NCI-H345 (cell line): Measurements from ENCODE around the gene SH3RF1.
"Not testable (repeated sequence)": the region's sequence is repeated elsewhere in the genome, so short reads cannot be mapped to it uniquely, and the experiment has no call there.

ENCODE experiments used
- DNase-seq: peaks from one replicate; lab custom pipeline; 2025; lab: John Stamatoyannopoulos, UW

Gene SH3RF1

DNA sequence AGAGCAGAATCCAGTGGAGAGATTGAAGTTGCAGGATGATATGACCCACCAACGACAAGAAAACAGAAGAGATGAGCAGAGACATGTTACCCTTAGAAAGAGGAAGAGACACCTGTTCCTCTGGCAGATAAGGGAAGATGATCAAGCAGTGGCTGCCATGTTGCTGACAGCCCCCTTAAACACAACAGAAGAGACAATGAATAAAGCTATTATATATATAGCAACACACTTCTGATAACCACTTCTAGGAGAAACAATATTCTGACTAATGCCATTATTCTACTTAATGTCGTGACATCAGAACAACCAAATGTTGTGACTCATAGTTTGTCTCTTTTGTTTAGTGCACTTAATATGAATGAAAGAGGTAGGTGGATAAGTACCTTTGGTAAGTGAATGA, 44.9 kb downstream of the SH3RF1 start:
- no peak for DNase-seq

DNA sequence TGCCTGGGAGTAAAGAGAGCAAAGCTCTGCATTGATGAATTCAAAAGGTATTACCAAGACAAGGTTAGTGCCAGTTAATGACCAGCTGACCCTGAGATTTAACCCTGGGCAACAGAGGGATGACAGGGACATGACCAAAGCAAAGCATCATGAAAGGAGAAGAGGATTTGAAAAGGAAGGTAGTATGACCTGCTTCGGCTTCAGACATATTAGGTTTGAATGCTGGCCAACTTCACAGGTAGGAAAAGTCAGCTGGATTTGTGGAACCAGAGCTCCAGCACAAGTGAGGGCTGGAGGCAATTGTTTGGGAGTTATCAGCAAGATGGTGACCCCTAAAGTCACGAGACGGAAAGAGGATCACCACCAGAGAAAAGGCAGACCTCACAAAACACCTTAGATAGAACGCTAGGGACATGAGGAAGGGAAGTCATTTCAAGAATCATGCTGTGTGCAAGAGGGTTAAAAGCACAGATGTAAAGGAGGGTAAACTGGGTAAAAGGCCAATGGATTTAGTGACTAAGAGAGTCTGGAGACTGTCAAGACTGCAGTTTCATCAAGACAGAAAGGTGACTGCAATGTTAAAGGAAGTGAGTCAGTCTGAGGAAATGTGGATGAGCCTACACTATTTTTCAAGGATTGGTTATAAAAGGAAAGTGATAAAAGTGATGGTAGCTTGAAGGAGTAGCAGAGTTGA, 45.6 kb downstream of the SH3RF1 start:
- DNase-seq: no peak

DNA sequence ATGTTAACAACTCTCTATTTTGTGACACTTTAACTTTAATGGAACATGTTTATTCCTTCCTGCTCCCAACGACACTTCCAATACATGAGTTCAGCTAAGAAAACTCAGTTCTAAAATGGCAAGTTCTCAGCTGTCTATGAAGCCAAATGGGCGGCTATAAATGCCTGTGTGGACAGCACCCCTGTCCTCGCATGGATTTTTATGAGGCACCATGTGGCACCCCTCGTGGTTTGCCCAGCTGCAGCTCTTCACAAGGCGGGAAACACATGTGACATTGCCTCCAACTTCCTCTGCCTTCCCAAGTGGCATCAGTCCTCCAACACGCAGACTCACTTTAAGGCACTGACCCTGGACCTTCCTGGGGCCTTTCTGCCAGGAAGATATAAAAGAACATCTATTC, 48.0 kb downstream of the SH3RF1 start:
- DNase-seq: no peak

DNA sequence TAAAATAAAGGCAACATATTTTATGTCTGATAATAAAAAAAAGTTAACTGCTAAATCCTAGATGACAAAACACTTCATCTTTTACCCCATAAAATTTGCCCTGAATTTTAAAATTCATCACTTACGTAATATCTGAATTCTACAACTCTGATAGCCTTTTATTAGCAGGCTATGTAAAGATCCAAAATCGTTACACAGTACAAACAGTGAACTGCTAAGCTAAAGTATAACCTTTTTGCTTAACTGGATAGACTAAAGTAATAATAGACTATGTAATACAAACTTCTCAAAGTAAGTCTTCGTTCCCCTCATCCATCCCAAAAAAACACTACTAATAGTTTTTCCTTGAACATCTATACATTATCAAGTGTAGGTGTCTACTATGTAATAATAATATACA, 49.1 kb downstream of the SH3RF1 start:
- no peak for DNase-seq

DNA sequence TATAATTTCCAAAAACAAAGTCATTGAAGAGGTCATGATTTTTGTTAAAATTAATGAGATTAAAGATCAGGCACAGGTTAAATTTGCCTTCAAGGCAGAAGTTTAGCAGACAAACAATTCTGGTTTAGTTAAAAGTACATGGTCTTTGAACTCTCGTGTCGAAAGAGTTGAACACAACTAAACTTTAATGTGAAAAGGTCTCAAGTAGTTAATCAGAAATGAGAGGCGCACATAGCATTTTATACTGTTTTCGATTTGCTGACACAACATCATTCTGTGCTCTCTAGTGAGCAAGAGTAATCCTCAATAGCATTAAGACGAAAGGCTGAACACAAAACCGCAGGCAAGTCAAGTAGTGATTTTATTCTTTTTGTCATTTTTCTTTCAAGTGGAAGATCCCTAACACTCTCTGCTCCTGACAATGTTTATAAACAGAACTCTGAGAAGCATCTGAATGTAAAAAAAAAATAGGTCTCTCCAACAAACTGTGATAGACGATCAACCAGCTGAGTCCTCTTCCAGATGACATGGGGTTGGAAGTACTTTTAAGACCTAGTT, 49.8 kb downstream of the SH3RF1 start:
- DNase-seq: no peak

DNA sequence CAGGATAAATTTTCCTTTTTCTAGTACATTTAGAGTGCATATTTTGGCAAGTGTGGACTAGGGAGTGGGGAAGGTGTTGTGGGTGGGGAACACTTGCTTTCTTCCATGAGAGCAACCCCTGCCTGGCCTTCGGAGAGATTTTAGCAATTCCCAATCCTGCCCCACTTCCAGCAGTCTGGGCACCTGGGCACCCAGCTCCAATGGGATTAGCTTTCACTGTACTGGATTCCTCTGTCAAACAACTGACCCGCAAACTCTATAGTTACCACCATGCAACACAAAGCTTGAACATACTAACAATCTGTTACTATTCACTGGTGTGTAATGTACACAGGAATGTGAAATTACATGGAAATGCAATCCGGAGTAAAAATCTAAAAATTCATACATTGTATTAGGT, 50.3 kb downstream of the SH3RF1 start:
- no peak for DNase-seq

DNA sequence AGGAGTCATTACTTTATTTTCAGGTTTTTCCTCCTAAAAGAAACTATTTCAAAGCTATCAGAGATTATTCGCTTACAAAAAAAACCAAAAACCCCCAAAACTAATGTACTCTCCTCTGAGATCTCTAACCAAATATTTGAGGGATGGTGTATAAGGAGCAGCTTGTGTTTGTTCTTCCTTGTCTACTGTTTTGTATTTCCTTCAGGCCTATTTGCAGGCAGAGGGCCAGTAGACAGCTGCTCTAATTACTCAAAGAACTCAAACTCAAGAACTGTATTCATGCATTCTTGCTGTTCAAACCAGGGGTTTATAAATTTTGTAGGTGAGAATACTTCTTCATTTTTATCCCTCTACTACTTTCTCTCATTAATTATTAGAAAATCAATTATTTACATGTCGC, 51.3 kb downstream of the SH3RF1 start:
- no peak for DNase-seq

DNA sequence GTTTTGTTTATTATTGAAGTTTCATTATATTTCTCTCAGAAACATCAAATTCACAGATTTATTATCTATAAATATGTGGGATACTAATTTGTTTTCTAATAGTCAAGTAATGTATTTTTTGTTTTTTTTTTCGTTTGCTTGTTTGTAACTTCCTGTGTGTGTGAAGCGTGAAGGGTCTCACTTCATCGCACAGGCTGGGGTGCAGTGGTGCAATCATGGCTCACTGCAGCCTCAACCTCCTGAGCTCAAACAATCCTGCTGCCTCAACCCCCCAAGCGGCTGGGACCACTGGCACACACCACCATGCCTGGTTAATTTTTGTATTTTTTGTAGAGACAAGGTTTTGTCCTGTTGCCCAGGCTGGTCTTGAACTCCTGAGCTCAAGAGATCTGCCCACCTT, 55.1 kb downstream of the SH3RF1 start:
- no peak for DNase-seq

DNA sequence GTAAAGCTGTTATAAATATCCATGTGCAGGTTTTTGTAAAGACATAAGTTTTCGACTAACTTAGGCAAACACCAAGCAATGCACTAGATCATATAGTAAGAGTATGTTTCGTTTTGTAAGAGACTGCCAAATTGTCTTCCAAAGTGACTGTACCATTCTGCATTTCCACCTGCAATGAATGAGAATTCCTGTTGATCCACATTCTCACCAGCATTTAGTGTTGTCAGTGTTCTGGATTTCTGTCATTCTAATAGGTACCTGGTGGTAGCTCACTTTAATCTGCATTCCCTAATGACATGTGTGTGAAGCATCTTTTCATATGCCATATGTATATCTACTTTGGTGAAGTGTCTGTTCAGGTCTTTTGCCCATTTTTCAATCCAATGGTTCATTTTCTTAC, 57.8 kb downstream of the SH3RF1 start:
- DNase-seq: no peak

DNA sequence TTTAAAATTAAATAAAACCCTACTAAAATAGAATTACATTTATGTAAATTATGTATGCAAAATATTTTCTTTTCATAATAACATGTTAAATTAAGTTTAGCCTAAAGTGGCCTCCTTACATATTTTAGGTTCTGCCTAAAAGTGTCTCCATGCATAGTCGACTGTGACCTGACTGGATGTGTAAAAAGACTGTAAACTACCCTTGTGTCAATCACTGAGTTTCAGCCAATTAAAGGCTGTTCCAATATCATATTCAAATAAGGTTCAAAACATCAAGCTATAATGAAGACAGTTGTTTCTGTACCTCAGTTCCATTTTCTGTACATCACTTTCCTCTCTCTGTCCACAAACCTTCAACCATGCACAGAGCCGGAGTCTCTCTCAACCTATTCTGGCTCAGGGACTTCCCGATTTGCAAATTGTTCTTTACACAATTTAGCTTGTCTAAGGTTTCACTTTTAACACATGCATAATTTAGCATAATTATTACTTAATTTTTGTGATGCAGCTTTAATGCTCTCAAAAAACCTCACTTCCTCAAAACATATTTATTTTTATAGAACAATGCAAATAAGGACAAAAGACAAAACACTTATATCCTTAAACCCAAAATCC, 60.1 kb downstream of the SH3RF1 start:
- DNase-seq: no peak

DNA sequence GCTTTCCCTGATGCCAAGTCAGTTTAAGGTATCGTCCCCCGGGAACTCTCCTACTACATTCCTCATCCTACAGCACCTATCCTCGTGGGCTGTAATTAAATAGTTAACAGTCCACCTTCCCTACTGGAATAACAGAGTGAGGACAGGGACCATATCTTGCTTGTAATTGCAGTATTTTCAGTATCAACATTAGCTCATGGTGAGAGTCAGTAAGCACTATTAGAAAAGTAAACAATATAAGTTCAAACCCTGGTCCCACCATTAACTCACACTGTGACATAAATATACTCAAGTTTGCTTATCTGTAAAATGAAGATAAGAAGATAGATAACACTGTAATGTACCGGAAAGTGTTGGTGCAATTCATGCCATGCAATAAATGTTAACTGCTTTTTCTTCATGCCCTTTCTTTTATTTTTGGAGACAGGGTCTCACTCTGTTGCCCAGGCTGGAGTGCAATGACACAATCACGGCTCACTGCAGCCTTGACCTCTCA, 61.3 kb downstream of the SH3RF1 start:
- DNase-seq: no peak

DNA sequence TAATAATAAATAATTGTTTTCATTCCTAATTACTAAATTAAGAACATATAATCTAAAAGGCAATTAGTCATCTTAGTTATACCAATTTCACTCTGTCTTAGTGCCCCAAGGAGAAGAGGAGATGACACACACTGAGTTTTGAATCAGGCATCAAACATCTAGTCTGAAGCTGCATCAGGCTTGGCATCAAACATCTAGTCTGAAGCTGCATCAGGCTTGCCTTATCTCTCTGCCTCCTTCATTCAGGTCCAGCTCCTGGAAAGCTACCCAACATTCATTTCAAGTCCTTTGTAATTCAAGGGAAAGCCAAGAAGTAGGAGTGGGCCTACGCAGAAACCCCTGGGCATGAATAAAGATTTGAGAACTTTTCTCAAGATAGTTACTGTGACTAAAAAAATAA, 62.2 kb downstream of the SH3RF1 start:
- DNase-seq: no peak

DNA sequence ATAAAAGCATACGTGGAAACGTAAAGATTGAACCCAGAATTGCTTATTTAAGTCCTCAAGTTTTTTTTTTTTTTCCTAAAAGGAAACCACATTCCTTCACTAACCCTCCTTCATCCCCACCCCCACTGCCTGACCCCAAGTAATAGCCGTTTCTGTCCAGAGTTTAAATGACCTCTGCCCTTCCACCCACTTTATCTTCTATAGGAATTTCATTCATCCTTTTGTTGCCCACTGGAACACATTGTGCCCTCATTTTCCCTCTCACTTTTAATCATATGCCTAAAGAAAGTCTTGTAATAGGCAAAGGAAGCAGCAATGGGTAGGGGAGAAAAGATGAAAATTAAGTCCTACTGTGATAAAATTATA, 62.7 kb downstream of the SH3RF1 start:
- DNase-seq: no peak

DNA sequence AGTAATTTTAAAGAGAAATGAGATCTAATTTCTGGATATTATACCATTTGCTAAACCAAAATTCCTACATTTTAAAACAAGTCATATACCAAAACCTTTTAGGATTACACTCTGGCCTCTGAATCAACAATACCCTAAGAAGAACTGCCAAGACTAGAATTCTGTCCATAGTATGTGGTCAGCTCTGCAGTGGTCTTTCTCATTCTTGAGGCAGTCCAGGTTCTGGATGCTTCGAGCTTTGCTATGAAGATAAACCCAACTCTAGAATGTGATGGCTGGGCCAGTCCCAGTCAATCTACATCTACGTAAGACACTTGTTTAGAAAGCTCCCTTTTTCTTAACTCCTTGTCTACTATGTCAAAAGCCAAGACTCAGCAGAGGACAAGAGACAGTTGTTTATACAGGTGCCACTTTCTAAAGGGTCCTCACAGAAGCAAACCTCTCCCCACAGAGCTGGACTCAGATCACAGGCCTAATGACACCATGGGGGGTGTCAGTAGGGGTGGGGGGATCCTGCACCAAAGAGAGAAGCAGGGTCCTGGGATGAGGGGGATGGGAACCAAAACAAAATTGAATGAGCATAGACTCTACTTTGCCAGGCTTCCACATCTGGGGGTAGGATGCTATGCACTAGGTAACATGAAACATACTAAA, 63.2 kb downstream of the SH3RF1 start:
- no peak for DNase-seq

DNA sequence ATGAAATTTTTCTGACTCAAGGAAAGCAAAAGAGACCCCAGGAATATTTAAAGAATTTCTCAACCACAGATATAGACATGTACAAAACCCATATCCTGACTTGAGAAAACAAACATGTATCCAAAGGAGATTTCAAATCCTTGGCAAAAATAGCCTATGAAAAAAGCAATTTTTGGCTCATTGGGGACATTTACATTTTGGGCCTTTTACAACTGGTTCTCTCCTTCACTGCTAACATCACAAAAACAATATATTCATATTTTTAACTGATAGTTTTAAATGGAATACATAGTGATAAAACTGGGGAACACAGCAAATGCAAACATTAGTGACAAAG, 65.0 kb downstream of the SH3RF1 start:
- no peak for DNase-seq

DNA sequence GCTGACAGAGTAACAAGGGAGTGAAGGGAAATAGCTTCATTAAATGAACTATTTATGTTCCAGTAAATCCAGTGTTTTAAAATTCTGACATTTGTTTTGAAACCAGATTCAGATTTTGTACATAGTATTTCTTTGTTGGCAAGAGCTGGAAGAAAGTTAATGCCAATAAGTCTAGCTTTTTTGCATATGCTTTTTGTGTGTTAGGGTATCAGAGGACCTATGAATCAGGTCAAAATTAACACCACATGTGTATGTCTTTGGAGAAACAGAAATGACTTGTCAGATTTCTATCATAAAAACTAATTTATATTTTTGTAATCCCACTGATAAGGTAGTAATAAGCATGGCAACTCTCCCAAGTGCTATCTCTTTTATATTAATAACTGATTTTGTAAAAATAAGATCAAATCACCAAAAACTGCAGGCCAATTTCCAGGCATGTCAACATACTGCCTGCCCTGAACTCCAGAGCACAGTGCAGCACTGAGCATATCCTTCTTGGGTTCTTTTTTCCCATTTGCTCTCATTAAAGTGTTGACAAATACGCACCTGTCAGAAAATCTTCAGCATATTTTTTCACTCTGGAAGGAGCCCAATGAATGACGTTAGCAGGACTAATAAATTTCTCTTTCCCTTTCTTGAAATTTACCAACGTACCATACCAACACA, 65.5 kb downstream of the SH3RF1 start:
- no peak for DNase-seq

DNA sequence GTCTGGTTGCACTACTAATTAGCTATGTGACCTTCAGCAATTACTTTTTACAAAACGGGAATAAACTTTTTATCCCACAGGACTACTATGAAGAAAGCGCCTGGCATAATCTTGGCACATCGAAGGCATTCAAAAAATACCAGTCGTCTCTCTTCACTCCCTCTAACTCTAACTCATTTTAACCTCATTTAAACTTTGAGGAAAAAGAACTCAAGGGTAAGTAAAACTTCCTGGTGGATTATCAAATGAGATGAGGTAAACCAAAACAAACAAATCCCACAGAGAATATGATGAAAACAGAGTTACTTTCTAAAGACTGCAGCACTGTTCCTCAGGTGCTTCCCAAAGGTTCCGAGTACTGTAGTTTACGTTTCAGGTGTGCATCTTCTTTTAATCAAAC, 66.9 kb downstream of the SH3RF1 start:
- no peak for DNase-seq

DNA sequence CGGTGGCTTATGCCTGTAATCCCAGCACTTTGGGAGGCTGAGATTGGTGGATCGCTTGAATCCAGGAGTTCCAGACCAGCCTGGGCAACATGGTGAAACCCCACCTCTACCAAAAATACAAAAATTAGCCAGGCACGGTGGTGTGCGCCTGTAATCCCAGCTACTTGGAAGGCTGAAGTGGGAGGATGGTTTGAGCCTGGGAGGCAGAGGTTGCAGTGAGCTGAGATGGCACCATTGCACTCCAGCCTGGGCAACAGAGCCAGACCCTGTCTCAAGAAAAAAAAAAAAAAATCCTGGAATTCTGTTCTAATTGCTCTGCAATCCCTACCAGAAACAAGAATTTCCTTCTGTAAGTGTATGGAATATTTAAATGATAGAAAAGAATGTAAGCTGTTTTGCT, 67.5 kb downstream of the SH3RF1 start:
- not testable (repeated sequence) for DNase-seq

DNA sequence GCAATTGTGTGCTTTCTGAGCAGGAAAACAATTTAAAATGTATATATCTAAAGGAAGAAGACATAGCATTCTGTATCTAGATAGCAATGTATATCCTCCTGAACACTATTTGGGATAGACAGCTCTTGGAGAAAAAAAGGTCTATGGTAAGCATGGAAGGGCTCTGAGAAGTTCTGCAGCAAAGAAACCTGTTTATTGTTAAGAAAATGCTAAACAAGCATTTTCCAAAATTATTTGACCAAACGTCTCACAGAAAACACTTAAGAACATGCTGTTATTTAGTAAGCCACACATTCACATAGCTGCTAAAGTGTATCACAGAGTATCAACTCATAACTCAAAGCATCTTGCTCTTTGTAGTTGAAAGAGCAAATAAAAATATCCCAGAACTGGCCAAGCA, 67.9 kb downstream of the SH3RF1 start:
- DNase-seq: no peak

DNA sequence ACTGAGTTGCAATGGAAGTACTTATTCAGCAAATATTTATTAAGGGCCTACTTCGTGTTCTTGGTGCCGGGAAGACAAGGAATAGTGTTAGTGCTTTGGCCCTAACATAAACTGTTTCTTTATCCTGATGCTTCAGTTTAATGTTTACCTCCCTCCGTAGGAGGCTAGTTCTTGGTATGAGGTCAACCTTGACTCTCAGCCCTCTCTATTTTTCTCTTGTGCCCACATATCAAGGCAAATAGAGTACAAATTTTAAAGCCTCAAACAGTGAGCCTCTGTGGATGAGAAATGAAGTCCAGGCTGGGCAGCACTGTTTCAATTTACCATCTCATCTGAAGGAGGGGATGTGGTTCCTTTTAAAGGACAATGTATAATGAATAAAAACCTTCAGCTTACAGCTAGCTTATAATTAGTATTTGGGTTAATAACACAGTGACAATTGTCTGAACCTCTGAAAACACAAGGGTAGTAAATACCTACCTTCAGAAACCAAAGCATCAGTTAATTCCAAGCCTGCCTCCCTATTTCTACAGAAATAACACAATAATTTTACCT, 68.5 kb downstream of the SH3RF1 start:
- no peak for DNase-seq

DNA sequence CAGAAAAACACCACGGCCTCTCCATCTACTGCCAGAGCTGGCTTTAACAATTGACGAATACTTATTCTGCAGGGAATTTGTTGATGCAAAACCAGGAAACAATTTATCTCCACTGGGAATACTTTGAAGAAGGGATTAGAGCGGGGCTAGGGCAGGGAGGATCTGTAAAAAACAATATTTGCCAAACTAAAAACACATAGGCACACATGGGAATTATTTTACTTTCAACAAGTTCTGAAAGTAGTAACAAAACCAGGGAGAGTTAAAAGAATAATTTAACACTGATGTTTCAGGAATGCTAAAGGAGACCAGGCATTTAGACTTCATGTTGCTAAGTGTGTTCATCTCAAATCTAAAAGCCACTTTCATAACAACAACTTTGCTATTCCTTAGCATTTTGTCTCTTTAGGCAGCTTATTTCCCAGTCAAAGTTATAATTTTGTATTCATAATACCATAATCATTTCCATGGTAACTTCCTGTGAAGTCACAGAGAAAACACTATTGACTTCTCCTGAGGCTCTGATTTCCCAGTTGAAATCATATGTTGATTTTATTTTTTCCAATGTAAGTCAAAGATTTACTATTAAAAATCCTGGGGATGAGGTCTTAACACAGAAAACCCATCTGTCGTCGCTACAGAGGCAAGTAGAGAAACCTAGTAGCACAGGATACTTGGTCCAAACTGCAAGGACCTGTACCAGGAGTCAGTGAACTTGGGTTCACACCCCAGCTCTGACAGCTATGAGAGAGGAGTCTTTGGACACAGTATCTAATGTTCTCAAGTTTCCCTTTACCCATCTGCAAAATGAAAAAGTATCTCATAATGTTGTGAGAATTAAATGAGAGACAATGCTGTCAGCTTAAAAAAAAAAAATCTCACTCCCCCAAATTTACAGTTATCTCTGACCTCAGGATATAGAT, 69.3 kb downstream of the SH3RF1 start:
- DNase-seq: no peak
